Left ventricle myocardium inferior (tissue), 1 donor: ENCODE measurements around the gene FBXL7. TPM values are rescaled to one million over a fixed set of nuclear protein-coding genes. Genes with fewer than 3 reads are reported as not detected.
A peak's percentile ranks its signal among the peaks of the same experiment; 100 is the strongest.

ENCODE experiments used
- DNase-seq: peaks from one replicate; pipeline ENCODE4 v3.0.0-alpha.2; 2020
- H3K27ac ChIP-seq: fragments of 200-600 bp; replicated peaks from 2 replicates; pipeline ENCODE4 v1.8.0; 2021
- H3K27me3 ChIP-seq: fragments of 200-600 bp; 2 replicates; pipeline ENCODE4 v1.8.0; 2021; ENCODE audit warnings: low read depth
- H3K36me3 ChIP-seq: fragments of 200-600 bp; 2 replicates; pipeline ENCODE4 v1.8.0; 2021
- H3K4me1 ChIP-seq: fragments of 200-600 bp; 2 replicates; pipeline ENCODE4 v1.8.0; 2021
- H3K4me3 ChIP-seq: fragments of 200-600 bp; 2 replicates; pipeline ENCODE4 v1.8.0; 2021; ENCODE audit warnings: mild to moderate bottlenecking, moderate library complexity
- H3K9me3 ChIP-seq: fragments of 200-600 bp; replicated peaks from 2 replicates; pipeline ENCODE4 v1.8.0; 2021
- CTCF ChIP-seq: fragments of 200-600 bp; IDR thresholded peaks from 2 replicates; pipeline ENCODE4 v1.8.0; 2021; ENCODE audit warnings: antibody characterized with exemption, mild to moderate bottlenecking, borderline replicate concordance
- intact Hi-C: fragments of 100-400 bp; cut with micrococcal nuclease; formaldehyde crosslinking; loops from one replicate; pipeline ENCODE4 v1.11.0; 2022
- total RNA-seq: library from RNA; stranded (reverse); fragmentation: NEBNext Ultra II Directional; extraction: Animal tissue kit (Norgen Biotek cat#: 25700); gene quantifications from one replicate; pipeline ENCODE4 v1.2.1, GENCODE V29; 2021
- donor health status: DM: no; HTN: yes; CAD: no; lungs with severe emphysema.

Gene FBXL7
- total RNA-seq, 1 donor from 2014 or later, result 27.7 TPM

GRCh38 chr5:15720515-15720914, 220.5 kb downstream of the FBXL7 start:
- no peak for TF ChIP-seq CTCF
- peaks cover 64% of the 10 kb centered on the region for H3K4me1 ChIP-seq
- intact Hi-C loops, result no loop called here

GRCh38 chr5:15722305-15722704, 222.3 kb downstream of the FBXL7 start:
- Histone ChIP-seq H3K27me3 (no peaks in the 10 kb centered on the region), H3K27ac (no peak overlapping the region), H3K4me1 (peaks cover 46% of the 10 kb centered on the region), H3K36me3 (no peaks in the 10 kb centered on the region), H3K9me3 (peaks cover 37% of the 10 kb centered on the region), H3K4me3 (no peak overlapping the region)
- intact Hi-C loops, result no loop called here
- no peak for DNase-seq
- TF ChIP-seq CTCF, result no peak

More at GRCh38 chr5:15720515-15720914, 220.5 kb downstream of the FBXL7 start:
- Histone ChIP-seq H3K27ac (no peak overlapping the region), H3K9me3 (peaks cover 19% of the 10 kb centered on the region), H3K27me3 (no peaks in the 10 kb centered on the region), H3K4me3 (no peak overlapping the region), H3K36me3 (no peaks in the 10 kb centered on the region)
- no peak for DNase-seq

GRCh38 chr5:15727375-15727774, 227.4 kb downstream of the FBXL7 start:
- TF ChIP-seq CTCF, result no peak
- peaks cover 52% of the 10 kb centered on the region for H3K9me3 ChIP-seq
- intact Hi-C loops, result no loop called here

GRCh38 chr5:15728811-15729210, 228.8 kb downstream of the FBXL7 start:
- Histone ChIP-seq H3K4me3 (no peak overlapping the region), H3K4me1 (peaks cover 22% of the 10 kb centered on the region), H3K36me3 (no peaks in the 10 kb centered on the region), H3K9me3 (peaks cover 50% of the 10 kb centered on the region), H3K27me3 (no peaks in the 10 kb centered on the region), H3K27ac (no peak overlapping the region)
- no peak for DNase-seq
- TF ChIP-seq CTCF, result no peak
- intact Hi-C loops, result no loop called here

More at GRCh38 chr5:15727375-15727774, 227.4 kb downstream of the FBXL7 start:
- no peak for DNase-seq
- H3K27ac ChIP-seq, result no peak overlapping the region
- no peak overlapping the region for H3K4me3 ChIP-seq
- no peaks in the 10 kb centered on the region for H3K36me3 ChIP-seq
- H3K4me1 ChIP-seq, result peaks cover 16% of the 10 kb centered on the region
- no peaks in the 10 kb centered on the region for H3K27me3 ChIP-seq

GRCh38 chr5:15731699-15732098, 231.7 kb downstream of the FBXL7 start:
- DNase-seq, result peak; percentile 32
- TF ChIP-seq CTCF, result no peak
- Histone ChIP-seq H3K27me3 (no peaks in the 10 kb centered on the region), H3K4me3 (no peak overlapping the region), H3K9me3 (peaks cover 21% of the 10 kb centered on the region), H3K4me1 (peaks cover 23% of the 10 kb centered on the region), H3K36me3 (no peaks in the 10 kb centered on the region), H3K27ac (peak overlapping the region; percentile 60)
- intact Hi-C loops, result no loop called here

GRCh38 chr5:15734058-15734457, 234.1 kb downstream of the FBXL7 start:
- Histone ChIP-seq H3K4me3 (no peak overlapping the region), H3K4me1 (peaks cover 46% of the 10 kb centered on the region), H3K9me3 (no peaks in the 10 kb centered on the region), H3K36me3 (no peaks in the 10 kb centered on the region), H3K27ac (no peak overlapping the region), H3K27me3 (no peaks in the 10 kb centered on the region)
- no peak for TF ChIP-seq CTCF
- DNase-seq, result peak; percentile 16
- intact Hi-C loops, result no loop called here
